Activated CD8-positive, alpha-beta T cell treated with anti-CD3 and anti-CD28 coated beads, Interleukin-2, amount 10 ng/mL, durations not matched to agents 7 days and 5 days (primary cell): ENCODE data around the gene PARK7. TPM values are rescaled to one million over a fixed set of nuclear protein-coding genes. Genes with fewer than 3 reads are reported as not detected.
"Not testable (repeated sequence)": the region's sequence is repeated elsewhere in the genome, so short reads cannot be mapped to it uniquely, and the experiment has no call there.

Experiments
- ATAC-seq: fragments of 150-1000 bp; cut with Tn5 transposase; one replicate; pipeline ENCODE4 v1.10.0; 2021; ENCODE audit warnings: moderate library complexity
- CTCF ChIA-PET: fragments of 350-600 bp; sonication (Branson Sonifier 250); formaldehyde crosslinking; loops from one replicate; lab custom pipeline; 2021; ENCODE audit warnings: antibody characterized with exemption; lab: Charles Lee
- POLR2A ChIA-PET: fragments of 350-600 bp; sonication (Branson Sonifier 250); formaldehyde crosslinking; loops from one replicate; lab custom pipeline; 2021; ENCODE audit warnings: antibody characterized with exemption; lab: Charles Lee
- DNase-seq: peaks from one replicate; pipeline ENCODE4 v3.0.0-alpha.2; 2020
- H3K27ac Mint-ChIP-seq: one replicate; pipeline ENCODE4 v1.8.0; 2021; ENCODE audit warnings: mild to moderate bottlenecking, mixed read lengths
- H3K27me3 Mint-ChIP-seq: one replicate; pipeline ENCODE4 v1.8.0; 2021; ENCODE audit warnings: low read depth, mixed read lengths
- H3K36me3 Mint-ChIP-seq: one replicate; pipeline ENCODE4 v1.8.0; 2021; ENCODE audit warnings: low read depth, mixed read lengths
- H3K4me1 Mint-ChIP-seq: one replicate; pipeline ENCODE4 v1.8.0; 2021; ENCODE audit warnings: low read depth, mixed read lengths
- H3K4me3 Mint-ChIP-seq: one replicate; pipeline ENCODE4 v1.8.0; 2021; ENCODE audit warnings: mild to moderate bottlenecking, mixed read lengths
- H3K9me3 Mint-ChIP-seq: one replicate; pipeline ENCODE4 v1.8.0; 2022; ENCODE audit warnings: mixed read lengths; ENCODE audit not compliant: insufficient read depth
- total RNA-seq, 2 experiments: library from RNA; stranded (reverse); gene quantifications; one replicate each; pipeline ENCODE4 v1.2.3, GENCODE V29; 2021

PARK7 gene
- total RNA-seq, 2 experiments from 2014 or later: 296 to 302 TPM

- H3K9me3 Mint-ChIP-seq: no peaks in the 10 kb centered on the region
- H3K4me1 Mint-ChIP-seq: peaks cover 39% of the 10 kb centered on the region
- POLR2A ChIA-PET: interaction anchor here (0.6 to 1.3 kb wide), 3 partner anchors 12 to 18 kb away, joined by 3 to 7 read pairs (median 4); partner anchors contain the start of gene PARK7
- DNase-seq: no peak
- H3K27ac Mint-ChIP-seq: no peak overlapping the region
- CTCF ChIA-PET: interaction anchor here (1.5 to 2.5 kb wide), 5 partner anchors 16 to 190 kb away, joined by 3 to 7 read pairs (median 6); no protein-coding TSS in a partner anchor
- no peaks in the 10 kb centered on the region for H3K36me3 Mint-ChIP-seq
- H3K4me3 Mint-ChIP-seq: no peak overlapping the region
- no peak for ATAC-seq
- H3K27me3 Mint-ChIP-seq: peaks cover 8% of the 10 kb centered on the region
Measured at GRCh38 chr1:7943251-7943650, 18.3 kb upstream of the PARK7 start.

GRCh38 chr1:7948960-7949359 lies 12.6 kb upstream of the PARK7 start:
- ChIA-PET CTCF (interaction anchor here (0.8 to 2.2 kb wide), 14 partner anchors 9 to 400 kb away, joined by 3 to 18 read pairs (median 4); partner anchors contain the start of gene TNFRSF9), POLR2A (interaction anchor here (0.8 to 1.5 kb wide), 6 partner anchors 8 to 26 kb away, joined by 3 to 15 read pairs (median 4); partner anchors contain the start of genes PARK7 and TNFRSF9)
- peaks cover 28% of the 10 kb centered on the region for H3K4me1 Mint-ChIP-seq
- peak; percentile 66 for ATAC-seq
- DNase-seq: peak; percentile 66
- peak overlapping the region; percentile 16 for H3K4me3 Mint-ChIP-seq
- no peaks in the 10 kb centered on the region for H3K9me3 Mint-ChIP-seq
- H3K27ac Mint-ChIP-seq: no peak overlapping the region
- peaks cover 2% of the 10 kb centered on the region for H3K36me3 Mint-ChIP-seq
- no peaks in the 10 kb centered on the region for H3K27me3 Mint-ChIP-seq

GRCh38 chr1:7952791-7953190 lies 8.7 kb upstream of the PARK7 start:
- not testable (repeated sequence) for H3K36me3 Mint-ChIP-seq, H3K9me3 Mint-ChIP-seq, ATAC-seq

GRCh38 chr1:7953850-7954609 lies 7.5 kb upstream of the PARK7 start:
- Mint-ChIP-seq H3K4me3 (peak overlapping the region; percentile 87), H3K4me1 (peaks cover 48% of the 10 kb centered on the region), H3K27me3 (no peaks in the 10 kb centered on the region), H3K27ac (peak overlapping the region; percentile 98), H3K9me3 (no peaks in the 10 kb centered on the region), H3K36me3 (peaks cover 2% of the 10 kb centered on the region)
- ATAC-seq (peak; percentile 90), DNase-seq (peak; percentile 89)
- POLR2A ChIA-PET: no interaction called here
- CTCF ChIA-PET: no interaction called here

More at GRCh38 chr1:7952791-7953190, 8.7 kb upstream of the PARK7 start:
- DNase-seq, H3K27me3 Mint-ChIP-seq, H3K4me3 Mint-ChIP-seq, H3K27ac Mint-ChIP-seq, POLR2A ChIA-PET, CTCF ChIA-PET: not testable (repeated sequence)
- H3K4me1 Mint-ChIP-seq: peaks cover 53% of the 10 kb centered on the region

GRCh38 chr1:7954683-7955082 lies 6.8 kb upstream of the PARK7 start:
- ChIA-PET POLR2A (interaction anchor here (0.7 kb wide), 1 partner anchor 11 kb away, joined by 4 read pairs; no protein-coding TSS in a partner anchor), CTCF (no interaction called here)
- H3K4me3 Mint-ChIP-seq: peak overlapping the region; percentile 87
- H3K4me1 Mint-ChIP-seq: peaks cover 45% of the 10 kb centered on the region
- peaks cover 2% of the 10 kb centered on the region for H3K36me3 Mint-ChIP-seq
- ATAC-seq (no peak), DNase-seq (no peak)
- no peaks in the 10 kb centered on the region for H3K27me3 Mint-ChIP-seq
- H3K27ac Mint-ChIP-seq: peak overlapping the region; percentile 98
- H3K9me3 Mint-ChIP-seq: no peaks in the 10 kb centered on the region

GRCh38 chr1:7956218-7957032 lies 5.1 kb upstream of the PARK7 start:
- ChIA-PET CTCF (no interaction called here), POLR2A (interaction anchor here (0.7 kb wide), 1 partner anchor 13 kb away, joined by 3 read pairs; no protein-coding TSS in a partner anchor)
- DNase-seq (no peak), ATAC-seq (no peak)
- Mint-ChIP-seq H3K27ac (peak overlapping the region; percentile 71), H3K9me3 (no peaks in the 10 kb centered on the region), H3K4me3 (no peak overlapping the region), H3K36me3 (peaks cover 3% of the 10 kb centered on the region), H3K27me3 (no peaks in the 10 kb centered on the region), H3K4me1 (peaks cover 45% of the 10 kb centered on the region)

- H3K9me3 Mint-ChIP-seq: no peaks in the 10 kb centered on the region
- no peaks in the 10 kb centered on the region for H3K27me3 Mint-ChIP-seq
- no peak for DNase-seq
- H3K36me3 Mint-ChIP-seq: peaks cover 32% of the 10 kb centered on the region
- peak overlapping the region; percentile 97 for H3K4me3 Mint-ChIP-seq
- peaks cover 62% of the 10 kb centered on the region for H3K4me1 Mint-ChIP-seq
- peak overlapping the region; percentile 82 for H3K27ac Mint-ChIP-seq
- POLR2A ChIA-PET: interaction anchor here (0.9 kb wide), 1 partner anchor 11 kb away, joined by 4 read pairs; no protein-coding TSS in a partner anchor
- ATAC-seq: no peak
- CTCF ChIA-PET: no interaction called here
Measured at GRCh38 chr1:7960165-7960564, 1.3 kb upstream of the PARK7 start.

GRCh38 chr1:7960867-7961215 lies 670 bp upstream of the PARK7 start:
- POLR2A ChIA-PET: interaction anchor here (0.6 to 2.1 kb wide), 12 partner anchors 9 to 689 kb away, joined by 3 to 15 read pairs (median 4); partner anchors contain the start of gene TNFRSF9
- CTCF ChIA-PET: interaction anchor here (1.1 to 1.5 kb wide), 3 partner anchors 15 to 45 kb away, joined by 3 to 4 read pairs (median 4); partner anchors contain the start of gene TNFRSF9
- Mint-ChIP-seq H3K36me3 (peaks cover 39% of the 10 kb centered on the region), H3K4me1 (peaks cover 61% of the 10 kb centered on the region), H3K9me3 (no peaks in the 10 kb centered on the region), H3K27ac (peak overlapping the region; percentile 99), H3K4me3 (peak overlapping the region; percentile 97), H3K27me3 (no peaks in the 10 kb centered on the region)
- no peak for ATAC-seq
- no peak for DNase-seq

- POLR2A ChIA-PET: interaction anchor here (0.7 to 2.1 kb wide), 13 partner anchors 8 to 1337 kb away, joined by 3 to 15 read pairs (median 3); partner anchors contain the start of genes THAP3 and TNFRSF9
- no peaks in the 10 kb centered on the region for H3K9me3 Mint-ChIP-seq
- peaks cover 46% of the 10 kb centered on the region for H3K36me3 Mint-ChIP-seq
- H3K4me3 Mint-ChIP-seq: peak overlapping the region; percentile 97
- ATAC-seq: peak; percentile 12
- peak overlapping the region; percentile 99 for H3K27ac Mint-ChIP-seq
- DNase-seq: no peak
- CTCF ChIA-PET: interaction anchor here (0.5 to 1.5 kb wide), 4 partner anchors 14 to 180 kb away, joined by 3 to 4 read pairs (median 4); partner anchors contain the start of gene TNFRSF9
- H3K27me3 Mint-ChIP-seq: no peaks in the 10 kb centered on the region
- peaks cover 61% of the 10 kb centered on the region for H3K4me1 Mint-ChIP-seq
Measured at GRCh38 chr1:7962014-7962335, 464 bp downstream of the PARK7 start.

GRCh38 chr1:7962636-7963377 lies 1.3 kb downstream of the PARK7 start:
- ChIA-PET POLR2A (interaction anchor here (1.4 to 2.1 kb wide), 5 partner anchors 13 to 32 kb away, joined by 3 to 15 read pairs (median 6); partner anchors contain the start of gene TNFRSF9), CTCF (interaction anchor here (1.1 to 1.4 kb wide), 3 partner anchors 23 to 293 kb away, joined by 3 to 4 read pairs (median 3); partner anchors contain the start of gene TNFRSF9)
- no peak for ATAC-seq
- no peaks in the 10 kb centered on the region for H3K27me3 Mint-ChIP-seq
- H3K4me3 Mint-ChIP-seq: peak overlapping the region; percentile 97
- peak overlapping the region; percentile 99 for H3K27ac Mint-ChIP-seq
- H3K4me1 Mint-ChIP-seq: peaks cover 66% of the 10 kb centered on the region
- DNase-seq: no peak
- peaks cover 53% of the 10 kb centered on the region for H3K36me3 Mint-ChIP-seq
- H3K9me3 Mint-ChIP-seq: no peaks in the 10 kb centered on the region
